NCI-H69 (cell line): ENCODE results near the gene CTTNBP2.

Experiments
- DNase-seq: peaks from one replicate; lab custom pipeline; 2025; lab: John Stamatoyannopoulos, UW

The CTTNBP2 gene, protein sequence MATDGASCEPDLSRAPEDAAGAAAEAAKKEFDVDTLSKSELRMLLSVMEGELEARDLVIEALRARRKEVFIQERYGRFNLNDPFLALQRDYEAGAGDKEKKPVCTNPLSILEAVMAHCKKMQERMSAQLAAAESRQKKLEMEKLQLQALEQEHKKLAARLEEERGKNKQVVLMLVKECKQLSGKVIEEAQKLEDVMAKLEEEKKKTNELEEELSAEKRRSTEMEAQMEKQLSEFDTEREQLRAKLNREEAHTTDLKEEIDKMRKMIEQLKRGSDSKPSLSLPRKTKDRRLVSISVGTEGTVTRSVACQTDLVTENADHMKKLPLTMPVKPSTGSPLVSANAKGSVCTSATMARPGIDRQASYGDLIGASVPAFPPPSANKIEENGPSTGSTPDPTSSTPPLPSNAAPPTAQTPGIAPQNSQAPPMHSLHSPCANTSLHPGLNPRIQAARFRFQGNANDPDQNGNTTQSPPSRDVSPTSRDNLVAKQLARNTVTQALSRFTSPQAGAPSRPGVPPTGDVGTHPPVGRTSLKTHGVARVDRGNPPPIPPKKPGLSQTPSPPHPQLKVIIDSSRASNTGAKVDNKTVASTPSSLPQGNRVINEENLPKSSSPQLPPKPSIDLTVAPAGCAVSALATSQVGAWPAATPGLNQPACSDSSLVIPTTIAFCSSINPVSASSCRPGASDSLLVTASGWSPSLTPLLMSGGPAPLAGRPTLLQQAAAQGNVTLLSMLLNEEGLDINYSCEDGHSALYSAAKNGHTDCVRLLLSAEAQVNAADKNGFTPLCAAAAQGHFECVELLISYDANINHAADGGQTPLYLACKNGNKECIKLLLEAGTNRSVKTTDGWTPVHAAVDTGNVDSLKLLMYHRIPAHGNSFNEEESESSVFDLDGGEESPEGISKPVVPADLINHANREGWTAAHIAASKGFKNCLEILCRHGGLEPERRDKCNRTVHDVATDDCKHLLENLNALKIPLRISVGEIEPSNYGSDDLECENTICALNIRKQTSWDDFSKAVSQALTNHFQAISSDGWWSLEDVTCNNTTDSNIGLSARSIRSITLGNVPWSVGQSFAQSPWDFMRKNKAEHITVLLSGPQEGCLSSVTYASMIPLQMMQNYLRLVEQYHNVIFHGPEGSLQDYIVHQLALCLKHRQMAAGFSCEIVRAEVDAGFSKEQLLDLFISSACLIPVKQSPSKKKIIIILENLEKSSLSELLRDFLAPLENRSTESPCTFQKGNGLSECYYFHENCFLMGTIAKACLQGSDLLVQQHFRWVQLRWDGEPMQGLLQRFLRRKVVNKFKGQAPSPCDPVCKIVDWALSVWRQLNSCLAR (N-terminal part only)

DNA sequence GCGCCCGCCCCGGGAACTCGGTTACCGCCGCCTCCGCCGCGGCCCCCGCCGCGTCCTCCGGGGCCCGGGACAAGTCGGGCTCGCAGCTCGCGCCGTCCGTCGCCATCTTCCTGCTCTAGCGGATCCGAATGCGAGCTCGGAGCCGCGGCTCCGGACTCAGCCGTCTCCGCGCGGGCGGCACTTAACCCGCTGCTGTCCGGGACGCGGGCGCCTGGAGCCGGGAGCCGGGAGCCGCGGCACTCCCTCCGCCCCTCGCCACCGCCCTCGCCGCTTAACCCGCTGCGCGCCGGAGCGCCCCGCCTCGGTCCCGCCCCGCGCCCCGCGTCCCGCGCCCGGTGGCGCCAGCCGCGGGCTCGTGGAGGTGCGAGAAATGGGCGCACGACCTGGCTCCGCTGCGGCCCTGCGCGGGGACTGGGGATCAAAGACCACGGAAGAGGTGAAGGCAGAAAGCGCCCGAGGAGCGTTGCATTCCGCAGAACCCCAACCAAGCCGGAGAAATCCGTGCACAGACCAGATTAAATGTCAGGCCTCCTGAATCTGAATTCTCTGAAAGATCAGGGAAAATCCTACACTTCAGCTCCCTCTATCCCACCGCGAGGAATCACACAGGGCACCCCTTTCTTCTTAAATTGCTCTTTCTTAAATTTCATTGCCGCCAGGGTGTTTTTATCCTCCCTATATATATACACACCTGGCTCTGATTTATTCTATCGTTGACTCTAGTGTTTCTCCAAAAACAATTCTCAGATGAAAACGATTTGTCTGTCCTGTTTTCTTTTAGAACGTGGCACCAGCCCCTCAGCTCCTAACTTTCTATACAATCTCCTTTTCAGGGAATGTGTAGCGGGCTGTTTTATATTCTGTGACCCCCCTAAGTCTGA, at the start of gene CTTNBP2:
Gene CTTNBP2, minus strand, starts transcription at position 132 of the 881 bp plus-strand sequence. Its CDS starts 26 bp downstream, at position 106.
- DNase-seq = peak; percentile 66

DNA sequence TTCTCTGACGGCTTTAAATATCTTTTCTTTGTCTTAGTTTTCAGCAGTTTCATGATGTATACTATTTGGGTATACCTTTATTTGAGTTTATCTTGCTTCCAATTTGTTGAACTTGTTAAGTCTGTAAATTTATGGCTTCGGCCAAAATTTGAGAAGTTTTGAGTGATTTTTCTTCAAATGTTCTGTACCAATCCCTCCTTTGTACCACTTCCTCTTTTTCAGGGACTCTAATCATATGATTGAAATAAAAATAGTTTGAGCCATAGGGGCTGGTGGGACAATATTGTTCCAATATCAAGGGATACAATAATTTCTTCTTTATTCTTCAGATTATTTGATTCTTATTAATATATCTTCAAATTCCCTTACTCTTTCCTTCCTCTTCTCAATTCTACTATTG, 43.1 kb upstream of the CTTNBP2 start:
- no peak for DNase-seq

DNA sequence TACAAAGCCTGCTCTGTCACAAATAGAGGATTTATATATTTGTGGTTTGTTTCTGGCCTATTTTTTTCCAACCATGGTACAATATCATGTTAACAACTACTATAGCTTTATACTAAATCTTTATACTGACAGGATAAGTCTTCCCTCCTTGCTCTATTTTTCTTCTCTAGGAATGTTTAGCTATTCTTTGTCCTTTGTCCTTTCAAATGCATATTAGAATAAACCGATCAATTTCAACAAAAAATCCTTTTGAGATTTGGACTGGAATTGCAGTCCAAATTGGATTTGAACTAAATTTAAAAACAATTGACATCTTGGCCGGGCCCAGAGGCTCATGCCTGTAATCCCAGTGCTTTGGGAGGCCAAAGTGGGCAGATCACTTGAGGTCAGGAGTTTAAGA, 39.2 kb upstream of the CTTNBP2 start:
- no peak for DNase-seq

DNA sequence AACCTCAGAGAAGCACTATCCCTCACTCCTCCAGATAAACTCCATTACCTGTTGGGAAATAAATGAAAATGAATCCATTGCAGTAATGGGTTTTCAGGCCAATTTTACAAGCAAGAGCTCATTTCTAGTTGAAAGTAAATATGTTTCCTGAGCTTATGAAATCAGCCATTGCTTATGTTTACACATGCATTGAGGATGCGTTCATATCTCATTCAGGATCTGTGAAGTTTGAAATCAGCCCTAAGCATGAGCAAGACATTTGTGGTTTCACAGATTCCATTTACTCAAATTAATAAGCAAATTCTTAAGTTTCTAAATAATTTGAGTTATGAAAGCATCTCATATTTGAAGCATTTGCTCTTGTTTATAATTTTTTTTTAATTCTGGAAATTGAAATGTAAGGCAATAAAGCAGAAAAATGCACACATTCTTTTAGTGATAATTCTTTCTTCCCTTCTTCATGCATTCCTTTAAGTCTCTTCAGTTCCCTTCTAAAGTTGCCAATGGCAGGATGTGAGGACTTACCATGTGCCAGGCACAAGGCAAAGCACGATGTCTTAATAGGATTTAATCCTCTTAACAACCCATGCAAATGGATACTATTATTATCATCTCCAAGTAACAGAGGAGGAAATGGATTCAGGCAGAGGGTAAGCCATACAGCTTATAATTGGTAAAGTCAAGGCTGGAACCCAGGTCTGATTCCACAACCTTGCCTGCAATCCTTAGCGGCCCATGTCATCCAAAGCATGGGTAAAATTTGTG, 35.0 kb upstream of the CTTNBP2 start:
- DNase-seq = no peak

DNA sequence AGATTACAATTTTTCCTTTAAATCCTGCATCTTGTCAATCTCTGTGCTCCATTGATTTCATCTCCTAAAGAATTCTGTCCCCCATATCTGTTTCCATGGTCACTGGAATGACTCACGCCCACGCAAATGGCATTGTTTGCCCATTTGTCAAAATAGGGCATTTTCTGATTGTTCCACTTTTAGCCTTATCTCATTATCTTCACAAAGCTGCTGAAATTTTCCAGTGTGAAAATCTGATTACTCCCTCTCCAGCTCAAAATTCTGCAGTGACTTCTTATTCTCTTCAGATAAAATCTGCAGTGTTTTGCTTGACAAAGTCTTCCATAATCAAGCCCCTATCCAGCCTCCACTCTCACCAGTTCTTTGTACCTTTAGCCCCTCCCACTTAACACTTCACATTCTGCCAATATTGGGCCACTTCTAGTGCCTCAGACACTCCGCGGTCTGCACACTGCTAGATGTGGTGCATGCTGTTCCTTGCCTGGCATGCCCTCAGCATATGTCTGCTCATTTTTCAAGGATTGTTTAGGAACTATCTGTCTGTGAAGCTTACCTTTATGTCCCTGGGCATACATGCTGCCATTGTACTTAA, 33.9 kb upstream of the CTTNBP2 start:
- DNase-seq = no peak

DNA sequence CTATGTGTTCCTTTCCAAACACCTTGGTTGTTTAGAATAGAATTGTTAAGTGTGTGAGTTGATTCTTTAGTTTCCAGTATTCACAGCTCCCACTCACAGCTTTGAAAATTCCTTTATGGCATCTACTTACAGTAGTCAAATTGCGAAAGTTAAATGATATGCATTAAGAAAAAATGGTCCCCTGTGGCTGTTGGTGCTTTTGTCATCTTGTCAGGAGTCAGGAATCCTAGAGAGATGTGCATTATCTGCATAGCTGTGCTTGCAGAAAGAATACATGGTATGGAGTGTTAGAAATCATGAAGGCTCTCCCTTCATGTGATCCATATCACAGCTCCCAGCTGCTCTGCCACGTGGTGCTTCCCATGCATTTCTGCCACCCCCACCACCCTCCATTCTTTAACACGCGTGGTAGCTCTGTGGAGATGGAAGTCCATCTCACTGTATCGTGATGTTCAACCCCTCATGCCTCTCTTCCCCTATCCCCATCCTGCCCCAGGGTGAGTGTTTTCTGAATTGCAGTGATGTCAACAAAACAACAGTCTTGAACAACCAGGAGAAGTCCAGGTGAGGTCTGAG, 29.2 kb upstream of the CTTNBP2 start:
- DNase-seq = no peak

DNA sequence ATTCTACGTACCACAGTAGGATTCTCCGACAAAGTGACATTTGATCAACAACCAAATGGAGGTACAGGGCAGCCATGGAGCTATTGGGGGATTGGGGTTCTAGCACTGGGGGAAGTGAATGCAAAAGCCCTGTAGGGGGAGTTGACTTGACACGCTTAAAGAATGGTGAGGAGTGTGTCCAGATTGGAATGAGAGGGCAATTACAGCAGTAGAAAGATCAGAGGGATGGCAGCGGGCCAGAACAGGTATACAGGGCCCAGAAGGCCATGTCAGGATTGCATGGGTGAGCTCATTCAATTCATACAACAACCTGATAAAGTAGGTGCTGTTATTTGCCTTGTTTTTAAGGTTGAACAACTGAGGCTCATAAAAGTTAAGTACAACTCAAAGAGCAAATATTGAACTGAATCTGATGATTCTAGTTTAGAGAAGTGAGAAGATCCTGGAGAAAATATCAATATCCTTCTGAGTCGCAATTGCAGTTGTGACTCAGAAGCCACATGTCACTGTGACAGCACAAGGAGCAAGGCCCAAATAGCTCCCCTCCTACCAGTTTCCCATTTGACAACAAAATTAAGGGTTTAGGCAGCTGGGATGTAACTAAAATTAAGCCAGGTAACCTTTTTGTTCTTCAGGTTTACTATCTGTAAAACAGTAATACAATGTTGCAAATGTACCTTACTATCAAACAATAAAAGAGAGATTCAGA, 28.0 kb upstream of the CTTNBP2 start:
- DNase-seq = peak; percentile 67

DNA sequence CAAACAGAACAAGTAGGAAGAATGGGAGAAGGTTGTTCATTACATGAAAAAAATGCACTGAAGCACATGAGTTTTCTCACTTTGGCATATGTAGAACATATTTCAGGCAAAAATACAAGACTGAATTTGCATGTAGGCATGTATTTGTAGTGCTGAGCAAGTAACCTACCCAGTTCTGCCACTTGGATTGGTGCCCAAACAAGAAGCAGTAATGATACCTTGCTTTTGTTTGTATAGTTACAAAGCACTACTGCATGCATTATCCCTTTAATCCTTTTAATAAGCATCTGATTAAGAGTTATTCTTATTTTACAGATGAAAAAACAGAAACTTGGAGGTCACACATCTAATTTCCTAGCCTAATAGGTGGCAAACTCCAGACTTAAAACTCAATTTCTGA, 23.1 kb upstream of the CTTNBP2 start:
- DNase-seq = peak; percentile 29

DNA sequence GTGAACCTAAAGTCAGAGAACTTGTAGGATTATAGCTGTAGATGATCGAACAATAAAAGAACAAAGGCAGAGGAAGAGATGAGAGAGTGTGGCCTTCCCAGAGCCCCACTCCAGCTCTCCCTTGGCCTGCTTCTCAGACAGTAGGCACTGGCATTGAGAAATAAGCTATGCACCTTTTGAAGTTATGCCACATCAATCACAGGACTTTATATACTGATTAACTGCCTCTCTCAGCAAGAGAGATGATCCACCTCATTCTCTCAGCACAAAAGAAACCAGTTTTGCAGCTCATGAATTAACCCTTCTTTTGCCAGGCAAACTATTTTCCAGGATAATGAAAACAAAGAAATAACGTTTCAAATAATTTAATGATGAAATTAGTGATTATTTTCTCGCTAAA, 22.0 kb upstream of the CTTNBP2 start:
- DNase-seq = no peak

DNA sequence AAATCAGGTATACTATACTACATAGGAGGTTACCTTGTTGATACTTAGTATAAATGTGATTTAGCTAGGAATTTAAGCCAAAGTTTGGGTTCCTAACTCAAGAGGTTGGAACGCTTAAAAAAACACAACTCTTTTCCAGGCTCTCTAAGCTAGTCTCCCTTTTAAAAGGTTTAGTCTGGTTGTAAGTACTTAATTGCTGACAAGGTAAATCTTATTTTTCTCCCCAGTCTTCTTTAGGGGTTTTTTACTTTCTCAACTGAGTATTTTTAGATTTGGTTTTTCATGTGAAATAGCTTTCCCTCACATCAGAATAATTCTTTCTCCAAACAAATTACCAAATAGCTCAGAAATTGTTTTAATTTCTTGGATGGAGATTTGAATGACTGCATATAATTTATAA, 20.8 kb upstream of the CTTNBP2 start:
- DNase-seq = no peak

DNA sequence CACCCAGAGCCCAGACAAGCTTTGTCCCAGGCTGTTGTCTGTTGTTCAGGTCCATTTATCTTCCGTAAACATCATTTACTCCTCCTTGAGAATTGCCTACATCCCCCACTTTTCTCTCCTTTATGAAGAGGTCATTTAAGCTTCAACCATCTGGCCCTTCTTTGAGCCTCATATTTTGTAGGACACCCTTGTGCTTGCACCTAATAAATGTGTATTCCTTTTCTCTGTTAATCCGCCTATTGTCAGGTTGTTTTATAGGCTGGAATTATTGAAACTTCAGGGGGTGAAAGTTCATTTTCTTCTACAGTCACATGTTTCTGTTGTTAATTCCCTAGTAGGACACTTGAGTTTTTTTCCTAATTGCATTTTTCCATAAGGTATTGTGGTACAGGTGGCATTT, 19.6 kb upstream of the CTTNBP2 start:
- DNase-seq = peak; percentile 54

DNA sequence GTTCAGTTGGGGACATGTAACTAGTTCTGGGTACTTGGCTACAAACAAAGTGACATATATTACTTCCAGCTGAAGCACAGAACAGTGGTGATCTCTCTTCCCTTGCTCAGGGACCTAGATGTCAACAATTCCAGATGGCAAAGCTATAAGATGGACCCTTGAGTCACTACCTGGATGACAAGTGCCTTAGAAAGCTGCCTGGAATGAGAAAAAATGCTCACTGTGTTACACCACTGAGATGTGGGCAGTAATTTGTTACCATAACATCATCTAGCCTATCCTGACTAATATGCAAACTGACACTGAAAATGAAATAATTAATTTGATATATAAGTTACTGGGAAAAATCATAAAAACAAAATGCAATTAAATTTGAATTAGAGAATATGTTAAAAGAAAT, 16.4 kb upstream of the CTTNBP2 start:
- no peak for DNase-seq

DNA sequence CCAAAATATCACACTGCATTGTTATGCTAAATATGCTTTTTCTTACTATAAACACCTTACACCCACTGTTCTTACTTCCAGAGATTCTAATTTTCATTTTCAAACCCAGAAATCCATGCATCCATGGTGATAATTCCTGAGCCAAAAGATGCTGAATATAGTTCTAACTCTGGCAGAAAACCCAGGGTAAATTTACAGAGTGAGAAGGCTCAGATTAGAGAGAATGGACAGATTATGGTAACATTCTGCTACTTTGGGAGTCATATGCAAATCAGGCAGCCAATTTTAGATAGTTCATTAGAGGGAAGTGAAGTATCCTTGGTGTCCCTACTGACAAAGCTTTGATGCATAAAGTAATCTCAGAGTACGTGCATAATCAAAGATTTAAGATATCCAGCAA, 15.4 kb upstream of the CTTNBP2 start:
- DNase-seq = no peak

DNA sequence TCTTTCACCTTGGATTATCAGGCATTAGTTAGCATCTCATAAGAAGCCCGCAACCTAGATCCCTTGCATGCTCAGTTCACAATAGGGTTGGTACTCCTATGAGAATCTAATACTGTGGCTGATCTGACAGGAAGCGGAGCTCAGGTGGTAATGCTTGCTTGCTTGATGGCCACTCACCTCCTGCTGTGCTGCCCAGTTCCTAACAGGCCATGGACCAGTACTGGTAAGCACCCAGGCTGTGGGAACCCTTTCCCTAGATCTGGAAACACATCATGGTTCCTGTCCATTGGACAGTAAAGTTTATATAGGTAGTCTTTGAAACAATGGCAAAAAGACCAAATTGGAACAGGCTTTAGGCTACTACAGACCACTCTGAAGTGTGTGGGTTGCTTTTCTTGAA, 9.4 kb upstream of the CTTNBP2 start:
- DNase-seq = no peak

DNA sequence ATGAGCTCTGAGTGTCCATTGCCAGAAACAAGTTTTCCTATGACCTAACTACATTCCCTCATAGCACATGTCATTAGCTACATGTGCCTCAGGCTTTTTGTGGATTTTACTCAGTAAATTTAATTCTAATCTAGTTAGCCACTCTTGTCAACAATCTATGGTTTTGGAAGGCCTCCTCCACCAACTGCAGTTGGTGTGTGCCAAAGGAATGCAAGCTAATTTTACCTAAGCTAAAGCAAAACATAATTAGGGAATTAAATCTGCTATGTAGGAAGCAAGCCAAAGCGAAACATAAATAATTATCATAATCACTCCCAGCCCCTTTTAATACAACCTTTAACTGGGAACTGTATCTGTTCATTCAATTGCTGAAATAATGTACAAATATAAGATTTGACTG, 3.5 kb upstream of the CTTNBP2 start:
- no peak for DNase-seq

DNA sequence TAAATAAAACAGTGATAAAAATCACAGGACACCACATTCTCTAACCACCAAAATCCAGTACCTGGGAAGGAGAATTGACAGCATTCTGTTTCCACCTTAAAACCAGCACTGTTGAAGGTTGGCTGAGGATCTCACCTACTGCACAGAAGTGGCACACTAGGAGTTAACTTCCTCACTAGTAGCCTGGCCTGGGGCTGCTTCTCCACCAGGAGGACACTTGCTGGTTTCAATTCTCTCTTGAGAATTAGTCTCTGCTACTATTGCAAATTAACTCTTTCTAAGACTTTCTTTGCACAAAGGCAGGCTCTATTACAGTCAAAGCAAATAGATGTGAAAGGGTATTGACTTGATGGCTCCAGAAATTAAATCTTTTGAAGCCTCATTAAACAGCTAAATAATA, 2.3 kb upstream of the CTTNBP2 start:
- DNase-seq = peak; percentile 64

DNA sequence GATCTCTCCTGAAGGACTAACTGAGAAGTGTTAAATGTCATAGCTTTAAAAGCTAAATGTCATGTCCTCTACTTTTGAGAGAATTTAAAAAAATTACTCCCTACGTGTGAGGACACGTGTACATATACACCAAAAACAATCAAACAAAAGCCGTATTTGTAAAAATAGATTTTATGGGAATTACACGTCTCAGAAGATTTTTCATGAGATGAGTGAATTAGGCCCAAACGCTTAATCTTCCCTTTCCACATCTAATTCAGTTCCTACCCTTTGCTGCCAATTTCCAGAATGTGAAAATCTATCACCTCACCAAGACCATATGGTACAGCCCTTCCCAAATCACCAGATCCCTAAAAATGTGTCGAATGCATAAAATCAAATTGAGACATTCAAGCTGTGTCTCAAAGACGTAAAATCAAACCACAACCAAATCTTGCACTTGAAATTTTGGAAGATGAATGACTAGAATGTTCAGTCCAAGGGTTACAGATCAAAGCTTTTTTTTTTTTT, 1.0 kb upstream of the CTTNBP2 start:
- DNase-seq = no peak

DNA sequence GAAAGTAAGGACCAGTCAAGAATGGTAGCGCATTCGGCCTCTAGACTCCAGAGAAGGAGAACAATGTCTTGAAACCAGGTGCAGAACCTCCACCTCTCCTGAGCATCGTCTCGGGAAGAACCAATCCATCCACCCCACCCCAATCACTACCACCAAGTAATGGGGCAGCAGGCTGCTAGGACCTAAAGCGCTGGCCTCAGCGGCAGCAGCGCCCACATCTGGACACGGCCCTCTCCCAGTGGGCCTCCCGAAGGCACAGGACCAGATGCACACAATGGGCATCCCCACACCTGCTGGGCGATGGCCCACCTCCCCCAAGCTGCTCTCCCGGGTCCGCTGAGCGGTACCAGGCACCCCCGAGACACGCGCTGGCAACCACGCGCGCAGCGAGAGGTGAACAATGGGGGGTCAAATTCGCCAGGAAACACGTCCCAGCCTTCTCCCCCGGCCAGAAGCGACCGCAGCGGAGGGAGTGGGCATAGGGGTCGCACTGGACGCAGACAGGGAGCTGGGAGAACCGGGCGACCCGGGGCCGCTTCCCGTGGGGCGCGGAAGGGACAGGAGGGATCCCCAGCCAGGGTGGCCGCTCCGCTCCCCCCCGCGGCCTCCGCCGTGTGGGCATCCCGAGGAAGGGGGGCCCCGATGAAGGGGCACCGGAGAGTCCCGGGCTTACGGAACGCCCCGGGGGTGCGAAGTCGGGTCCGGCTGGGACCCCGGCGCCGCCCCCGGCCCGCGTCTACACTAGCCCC, 506 bp downstream of the CTTNBP2 start:
- DNase-seq = peak; percentile 50
